ENCODE results near the gene GADD45GIP1. TPM values are rescaled to one million over a fixed set of nuclear protein-coding genes. Genes with fewer than 3 reads are reported as not detected.

GADD45GIP1 gene
- total RNA-seq, 4 donors from 2014 or later = 3.3 to 76.8 (median 12.8) TPM

DNA sequence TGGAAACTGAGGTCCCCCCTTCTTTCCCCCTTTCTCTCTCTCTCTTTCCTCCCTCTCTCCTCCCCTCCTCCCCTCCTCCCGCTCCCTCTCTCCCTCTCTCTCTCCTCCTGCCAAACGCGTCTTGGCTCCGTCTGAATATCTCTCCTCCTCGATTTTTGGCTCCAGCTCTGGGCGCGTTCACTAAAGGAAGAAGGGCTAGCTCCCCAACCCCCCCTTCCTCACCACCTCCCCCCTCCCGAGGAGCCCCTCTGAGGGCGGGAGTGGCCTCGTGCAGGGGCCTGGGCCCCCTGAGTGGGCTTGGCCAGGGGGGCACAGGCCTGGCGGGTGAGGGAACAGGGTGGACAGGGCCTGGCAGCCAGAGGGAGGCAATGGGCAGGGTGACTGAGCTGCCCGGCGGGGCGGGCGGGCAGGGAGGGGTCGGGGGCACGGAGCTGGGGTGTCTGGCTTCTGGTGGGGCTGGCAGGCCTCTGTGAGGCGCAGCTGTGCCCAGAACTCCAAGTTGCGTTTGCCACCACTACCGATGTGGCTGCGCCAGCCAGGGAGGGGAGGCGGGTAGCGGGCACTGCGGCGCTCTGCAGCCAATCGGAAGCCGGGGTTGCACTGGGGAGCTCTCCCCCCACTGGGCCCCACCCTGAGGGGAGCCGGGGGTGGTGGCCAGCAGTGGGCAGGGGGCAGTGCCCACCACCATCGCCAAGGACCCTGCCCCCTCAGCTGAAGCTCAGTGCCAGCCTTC lies 45.3 kb upstream of the GADD45GIP1 start:
- Histone ChIP-seq H3K27me3 (no peaks in the 10 kb centered on the region), H3K9me3 (no peaks in the 10 kb centered on the region), H3K27ac (peak overlapping the region; percentile 95 to 99), H3K36me3 (no peaks in the 10 kb centered on the region), H3K4me3 (peak overlapping the region; percentile 28 to 46), H3K4me1 (peaks cover 0 to 29% of the 10 kb centered on the region in 2 donors)
- no peak for TF ChIP-seq POLR2A (IDR thresholded peaks at IDR 0.05)
- TF ChIP-seq, protein P1, sequence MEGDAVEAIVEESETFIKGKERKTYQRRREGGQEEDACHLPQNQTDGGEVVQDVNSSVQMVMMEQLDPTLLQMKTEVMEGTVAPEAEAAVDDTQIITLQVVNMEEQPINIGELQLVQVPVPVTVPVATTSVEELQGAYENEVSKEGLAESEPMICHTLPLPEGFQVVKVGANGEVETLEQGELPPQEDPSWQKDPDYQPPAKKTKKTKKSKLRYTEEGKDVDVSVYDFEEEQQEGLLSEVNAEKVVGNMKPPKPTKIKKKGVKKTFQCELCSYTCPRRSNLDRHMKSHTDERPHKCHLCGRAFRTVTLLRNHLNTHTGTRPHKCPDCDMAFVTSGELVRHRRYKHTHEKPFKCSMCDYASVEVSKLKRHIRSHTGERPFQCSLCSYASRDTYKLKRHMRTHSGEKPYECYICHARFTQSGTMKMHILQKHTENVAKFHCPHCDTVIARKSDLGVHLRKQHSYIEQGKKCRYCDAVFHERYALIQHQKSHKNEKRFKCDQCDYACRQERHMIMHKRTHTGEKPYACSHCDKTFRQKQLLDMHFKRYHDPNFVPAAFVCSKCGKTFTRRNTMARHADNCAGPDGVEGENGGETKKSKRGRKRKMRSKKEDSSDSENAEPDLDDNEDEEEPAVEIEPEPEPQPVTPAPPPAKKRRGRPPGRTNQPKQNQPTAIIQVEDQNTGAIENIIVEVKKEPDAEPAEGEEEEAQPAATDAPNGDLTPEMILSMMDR (IDR thresholded peaks at IDR 0.05) = peak in 3 of 4 experiments; percentile 25 to 37 (median 35)
- DNase-seq = peak; percentile 86 to 90
- intact Hi-C loops (cut with DNase I; ENCODE audit: low total_unique reads) = no loop called here

DNA sequence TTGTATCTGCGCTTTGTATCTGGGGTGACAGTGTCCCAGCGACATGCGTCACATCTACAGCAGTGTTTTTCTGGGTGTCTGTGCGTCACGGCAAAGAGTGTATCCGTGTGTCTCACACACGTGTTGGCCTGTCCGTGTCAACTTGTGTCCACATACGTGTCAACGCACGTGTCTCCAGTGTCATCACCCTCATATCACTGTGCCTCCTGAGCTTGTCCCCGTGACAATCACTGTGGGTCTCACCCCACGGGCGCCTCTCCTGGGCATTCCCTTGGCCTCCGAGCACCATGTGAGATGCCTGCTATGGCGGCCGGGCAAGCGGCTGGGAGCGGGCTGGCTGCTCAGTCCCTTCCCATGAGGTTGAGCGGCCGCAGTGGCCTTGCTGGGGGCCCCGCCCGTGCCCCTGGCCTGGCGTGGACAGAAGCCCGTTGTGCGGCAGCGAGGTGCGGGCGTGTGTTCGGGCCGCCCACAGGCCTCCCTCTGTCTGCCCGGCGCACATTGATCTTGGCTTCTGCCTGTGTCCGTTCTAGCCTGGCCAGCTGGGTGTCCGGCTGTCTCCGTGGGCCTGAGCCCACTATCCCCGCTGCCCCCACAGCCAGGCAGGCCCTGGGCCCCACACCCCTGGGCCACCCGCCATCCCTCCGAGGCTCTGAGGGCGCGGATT lies 44.6 kb upstream of the GADD45GIP1 start:
- DNase-seq = no peak
- intact Hi-C loops (cut with DNase I; ENCODE audit: low total_unique reads) = no loop called here
- peaks cover 0 to 27% of the 10 kb centered on the region in 2 donors for H3K4me1 ChIP-seq
- H3K9me3 ChIP-seq = no peaks in the 10 kb centered on the region
- no peaks in the 10 kb centered on the region for H3K27me3 ChIP-seq
- TF ChIP-seq, protein P1 (IDR thresholded peaks at IDR 0.05) = no peak
- TF ChIP-seq POLR2A (IDR thresholded peaks at IDR 0.05) = no peak
- H3K4me3 ChIP-seq = peak overlapping the region; percentile 28 to 46
- H3K36me3 ChIP-seq = no peaks in the 10 kb centered on the region
- peak overlapping the region; percentile 95 to 99 for H3K27ac ChIP-seq

DNA sequence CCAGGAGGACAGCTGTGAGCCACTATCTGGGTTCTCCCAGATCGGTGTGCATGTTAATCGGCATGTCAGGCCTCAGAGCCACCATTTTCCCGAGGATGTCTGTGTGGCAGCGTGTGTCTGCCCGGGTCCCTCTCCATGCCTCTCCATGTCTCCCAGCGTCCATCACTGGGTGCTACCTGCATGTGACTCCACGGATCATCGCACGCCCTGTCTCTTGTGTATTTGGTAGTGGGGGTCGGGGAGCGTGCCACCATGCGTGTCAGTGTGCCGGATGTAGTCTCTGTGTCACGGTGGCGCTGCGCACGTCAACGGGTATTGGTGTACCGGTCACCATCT lies 44.1 kb upstream of the GADD45GIP1 start:
- DNase-seq = no peak
- Histone ChIP-seq H3K9me3 (no peaks in the 10 kb centered on the region), H3K4me1 (peaks cover 0 to 22% of the 10 kb centered on the region in 2 donors), H3K27ac (peak overlapping the region; percentile 95 to 99), H3K4me3 (peak overlapping the region in 1 of 2 donors; percentile 46), H3K36me3 (no peaks in the 10 kb centered on the region), H3K27me3 (no peaks in the 10 kb centered on the region)
- no peak for TF ChIP-seq POLR2A (IDR thresholded peaks at IDR 0.05)
- TF ChIP-seq, protein P1 (IDR thresholded peaks at IDR 0.05) = no peak
- intact Hi-C loops (cut with DNase I; ENCODE audit: low total_unique reads) = no loop called here

DNA sequence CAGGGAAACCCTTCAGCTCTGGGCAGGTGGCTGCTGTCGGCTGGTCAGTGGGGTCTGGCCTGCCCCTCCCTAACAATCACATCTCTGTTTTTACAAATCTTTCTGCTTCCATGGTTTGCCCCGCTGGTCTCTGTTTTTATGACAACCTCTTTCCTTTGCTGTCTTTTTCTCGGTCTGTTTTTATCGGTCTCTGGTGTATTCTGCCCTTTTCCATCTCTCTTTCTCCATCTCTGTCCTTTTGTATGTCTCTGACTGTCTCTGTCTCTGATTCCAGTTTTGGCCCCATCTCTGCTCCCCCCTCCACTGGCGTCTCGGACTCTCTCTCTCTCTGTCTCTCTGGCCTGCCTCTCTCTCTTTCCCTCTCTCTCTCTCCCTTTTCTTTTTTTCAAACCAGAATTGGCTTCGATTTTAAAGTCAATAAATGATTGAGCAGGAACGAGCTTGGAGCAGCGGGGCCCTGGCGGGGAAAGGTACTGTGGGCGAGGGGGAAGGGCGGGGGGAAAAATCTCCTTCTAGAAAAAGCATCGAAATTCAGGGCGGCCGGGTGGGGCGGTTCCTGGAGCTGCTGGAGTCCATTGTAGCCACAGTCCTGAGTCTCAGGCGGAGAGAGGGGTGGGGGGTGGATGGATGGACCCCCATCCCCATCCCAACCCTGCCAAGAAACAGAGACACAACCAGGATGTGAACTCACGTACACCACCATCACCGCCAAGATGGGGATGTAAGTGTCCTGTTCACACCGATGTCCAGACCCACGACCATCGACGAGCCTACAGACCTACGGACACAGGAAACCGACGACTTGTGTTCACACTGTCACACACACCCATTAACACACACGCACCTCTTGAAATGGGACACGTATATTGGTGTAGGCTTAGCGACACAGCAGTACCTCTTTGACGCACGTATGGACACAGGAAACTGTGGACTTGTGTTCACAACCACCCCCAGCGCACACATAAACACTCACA lies 41.2 kb upstream of the GADD45GIP1 start:
- H3K4me1 ChIP-seq = peaks cover 0 to 13% of the 10 kb centered on the region in 2 donors
- H3K27ac ChIP-seq = peak overlapping the region; percentile 95 to 99
- intact Hi-C loops (cut with DNase I; ENCODE audit: low total_unique reads) = no loop called here
- TF ChIP-seq POLR2A (IDR thresholded peaks at IDR 0.05) = no peak
- TF ChIP-seq, protein P1 (IDR thresholded peaks at IDR 0.05) = no peak
- no peaks in the 10 kb centered on the region for H3K27me3 ChIP-seq
- H3K4me3 ChIP-seq = peak overlapping the region; percentile 63 to 68
- H3K9me3 ChIP-seq = no peaks in the 10 kb centered on the region
- DNase-seq = no peak
- no peaks in the 10 kb centered on the region for H3K36me3 ChIP-seq

Data from uterus (tissue), 4 donors.